GM13976 (cell line): ENCODE results near the gene ST7L.

ENCODE experiments used
- DNase-seq: peaks from one replicate; pipeline ENCODE4 v3.0.0; 2012; ENCODE audit warnings: low spot score
- in situ Hi-C: fragments of 300-500 bp; cut with MboI; formaldehyde crosslinking; loops from one replicate; pipeline ENCODE4 v1.12.0; 2022; ENCODE audit warnings: low sequenced_read_pairs, mixed read lengths, inconsistent platforms; ENCODE audit not compliant: unreplicated experiment
- TF ChIP-seq, protein P1 (sequence below): IDR thresholded peaks from 2 replicates; pipeline ENCODE4 v1.5.1; 2012; ENCODE audit warnings: borderline replicate concordance, mild to moderate bottlenecking; ENCODE audit not compliant: insufficient read depth; ENCODE audit errors: extremely low read depth, missing control alignments, control extremely low read depth

Gene ST7L

DNA sequence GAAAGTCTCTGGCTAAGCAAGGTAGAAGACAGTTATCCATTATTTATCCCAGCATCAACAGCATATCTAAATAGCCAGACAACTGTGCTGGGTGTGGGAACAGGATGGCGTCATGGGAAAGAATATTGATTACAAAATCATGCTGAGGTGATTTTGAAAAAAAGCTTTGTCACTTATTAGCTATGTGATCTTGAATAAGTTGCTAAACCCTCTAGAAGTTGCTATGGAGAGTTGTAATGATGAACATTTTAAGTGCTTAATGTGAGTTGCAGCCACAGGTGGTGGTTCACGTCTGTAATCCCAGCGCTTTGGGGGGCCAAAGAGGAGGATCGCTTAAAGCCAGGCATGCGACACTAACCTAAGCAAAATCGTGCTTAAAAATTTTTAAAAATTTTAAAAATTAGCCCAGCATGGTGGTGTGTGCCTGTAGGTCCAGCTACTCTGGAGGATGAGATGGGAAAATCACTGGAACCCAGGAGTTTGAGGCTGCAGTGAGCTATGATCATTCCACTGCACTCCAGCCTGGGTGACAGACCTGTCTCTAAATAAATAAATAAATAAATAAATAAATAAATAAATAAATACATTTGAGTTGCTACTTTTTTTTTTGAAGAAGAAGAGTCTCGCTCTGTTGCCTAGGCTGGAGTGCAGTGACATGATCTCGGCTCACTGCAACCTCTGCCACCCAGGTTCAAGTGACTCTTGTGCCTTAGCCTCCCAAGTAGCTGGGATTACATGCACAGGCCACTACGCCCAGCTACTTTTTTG is 76.6 kb downstream of the ST7L start:
- in situ Hi-C loops: no loop called here
- DNase-seq: no peak
- TF ChIP-seq, protein P1, sequence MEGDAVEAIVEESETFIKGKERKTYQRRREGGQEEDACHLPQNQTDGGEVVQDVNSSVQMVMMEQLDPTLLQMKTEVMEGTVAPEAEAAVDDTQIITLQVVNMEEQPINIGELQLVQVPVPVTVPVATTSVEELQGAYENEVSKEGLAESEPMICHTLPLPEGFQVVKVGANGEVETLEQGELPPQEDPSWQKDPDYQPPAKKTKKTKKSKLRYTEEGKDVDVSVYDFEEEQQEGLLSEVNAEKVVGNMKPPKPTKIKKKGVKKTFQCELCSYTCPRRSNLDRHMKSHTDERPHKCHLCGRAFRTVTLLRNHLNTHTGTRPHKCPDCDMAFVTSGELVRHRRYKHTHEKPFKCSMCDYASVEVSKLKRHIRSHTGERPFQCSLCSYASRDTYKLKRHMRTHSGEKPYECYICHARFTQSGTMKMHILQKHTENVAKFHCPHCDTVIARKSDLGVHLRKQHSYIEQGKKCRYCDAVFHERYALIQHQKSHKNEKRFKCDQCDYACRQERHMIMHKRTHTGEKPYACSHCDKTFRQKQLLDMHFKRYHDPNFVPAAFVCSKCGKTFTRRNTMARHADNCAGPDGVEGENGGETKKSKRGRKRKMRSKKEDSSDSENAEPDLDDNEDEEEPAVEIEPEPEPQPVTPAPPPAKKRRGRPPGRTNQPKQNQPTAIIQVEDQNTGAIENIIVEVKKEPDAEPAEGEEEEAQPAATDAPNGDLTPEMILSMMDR: no peak

DNA sequence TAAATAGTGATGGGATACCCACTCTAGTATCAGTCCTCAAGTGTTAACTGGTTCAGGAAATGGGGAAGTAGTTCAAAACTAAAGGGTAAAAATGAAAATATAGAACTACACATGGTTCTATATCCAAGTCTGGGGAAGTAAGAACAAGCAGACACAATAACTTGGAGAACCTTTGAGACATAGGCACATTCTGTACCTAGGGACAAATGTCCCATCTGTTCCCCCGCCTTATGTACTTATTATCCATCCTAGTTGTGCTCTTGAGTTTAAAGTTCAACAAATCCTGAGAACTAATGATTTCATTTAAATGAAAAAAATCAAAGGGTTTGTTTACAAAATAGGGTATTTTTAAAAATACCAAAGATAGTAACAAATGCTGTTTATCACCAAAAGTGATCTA is 77.6 kb downstream of the ST7L start:
- in situ Hi-C loops: no loop called here
- DNase-seq: no peak
- TF ChIP-seq, protein P1: no peak

DNA sequence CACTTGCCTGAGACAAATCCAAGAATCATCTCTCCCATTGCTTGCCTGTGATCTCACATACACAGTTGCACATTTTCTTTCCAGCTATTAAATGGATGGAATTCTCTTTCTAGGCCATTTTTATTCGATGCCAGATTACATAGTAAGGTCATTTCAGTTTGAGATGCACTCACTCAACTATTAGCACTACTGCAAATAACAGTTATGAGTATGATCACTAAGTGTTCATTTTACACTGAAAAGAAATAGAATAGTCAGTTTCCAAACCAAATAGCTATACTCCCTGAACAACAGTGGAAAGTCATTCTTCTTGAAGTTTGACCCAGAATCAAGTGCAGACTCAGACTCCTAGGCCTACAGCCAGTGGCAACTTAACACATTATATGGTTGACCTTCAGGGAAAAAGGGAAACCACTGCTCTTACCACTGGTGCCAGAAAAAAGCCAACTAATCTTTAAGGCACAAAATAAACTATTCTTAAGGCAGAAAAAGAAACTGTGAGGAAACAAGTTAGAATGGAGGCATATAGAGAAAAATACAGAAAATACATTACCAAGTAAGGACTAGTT is 78.6 kb downstream of the ST7L start:
- in situ Hi-C loops: no loop called here
- TF ChIP-seq, protein P1: no peak
- no peak for DNase-seq

DNA sequence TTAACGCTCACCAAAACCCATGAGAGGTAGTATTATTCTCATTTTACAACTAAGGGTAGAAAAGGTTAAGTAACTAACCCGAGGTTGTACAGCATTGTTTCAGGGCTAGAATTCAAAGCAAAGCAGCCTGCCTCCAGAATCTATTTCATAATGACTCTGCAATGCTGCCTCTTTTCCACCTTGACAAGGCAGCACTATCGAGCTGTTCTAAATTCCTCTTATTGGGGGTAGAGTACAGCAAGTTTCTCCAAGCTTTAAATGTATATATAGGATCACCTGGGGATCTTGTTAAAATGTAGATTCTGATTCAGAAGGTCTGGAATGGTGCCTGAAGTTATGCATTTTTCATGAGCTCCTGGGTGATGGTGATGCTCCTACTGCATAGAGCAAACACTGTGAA is 80.1 kb downstream of the ST7L start:
- in situ Hi-C loops: no loop called here
- DNase-seq: no peak
- TF ChIP-seq, protein P1: no peak

DNA sequence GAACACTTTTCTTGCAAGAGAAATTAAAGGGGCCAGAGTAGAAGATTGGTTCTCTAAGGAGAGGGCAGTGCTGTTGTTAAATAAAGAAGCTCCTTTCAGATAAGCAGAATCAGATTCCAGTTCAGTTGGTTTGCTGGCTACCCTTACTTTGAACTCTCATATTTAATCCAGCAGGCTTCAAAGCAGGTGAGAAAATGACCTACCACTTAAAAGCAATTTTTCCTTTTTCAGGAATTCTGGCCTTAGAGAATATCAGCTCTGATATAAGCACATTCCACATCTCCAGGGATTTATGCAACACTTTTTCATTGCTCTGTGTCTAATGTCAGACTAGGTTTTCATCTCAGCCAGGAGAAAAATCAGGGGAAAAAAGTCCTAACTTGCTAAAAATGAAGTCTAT is 81.5 kb downstream of the ST7L start:
- TF ChIP-seq, protein P1: no peak
- in situ Hi-C loops: no loop called here
- DNase-seq: no peak

DNA sequence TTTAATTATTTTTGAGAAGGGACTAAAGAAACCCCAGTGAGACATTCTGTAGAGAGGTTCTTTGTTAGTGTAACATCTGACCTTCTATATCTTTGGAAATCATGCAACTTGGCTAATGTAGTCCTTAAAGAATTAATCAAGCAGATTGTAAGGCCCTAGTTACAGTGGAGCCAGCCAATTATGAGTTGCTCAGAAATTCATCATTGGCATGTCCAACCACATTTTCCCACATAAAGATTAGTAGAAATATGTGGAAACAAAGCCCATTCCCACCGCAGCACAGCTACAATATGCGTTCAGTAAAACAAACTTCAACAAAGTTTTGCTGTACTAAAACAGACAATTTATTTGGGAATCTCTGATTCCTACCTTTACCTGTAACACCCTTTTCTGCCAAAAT is 82.4 kb downstream of the ST7L start:
- TF ChIP-seq, protein P1: no peak
- DNase-seq: no peak
- in situ Hi-C loops: no loop called here

DNA sequence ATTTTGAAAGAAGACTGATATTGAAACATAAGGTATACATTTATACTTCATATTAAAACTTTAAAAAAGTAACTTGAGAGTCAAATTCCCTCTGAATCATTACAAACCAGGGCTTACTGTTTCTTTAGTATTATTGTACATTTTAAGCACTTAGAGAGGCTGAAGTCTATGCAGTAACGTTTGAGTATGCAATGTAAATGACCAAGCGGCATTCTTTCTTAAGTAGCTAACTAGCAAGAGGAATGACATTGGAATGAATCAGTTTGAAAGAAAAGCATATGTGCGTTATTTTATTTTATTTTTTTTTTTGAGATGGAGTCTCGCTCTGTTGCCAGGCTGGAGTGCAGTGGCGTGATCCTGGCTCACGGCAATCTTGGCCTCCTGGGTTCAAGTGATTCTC is 85.9 kb downstream of the ST7L start:
- in situ Hi-C loops: no loop called here
- no peak for DNase-seq
- TF ChIP-seq, protein P1: no peak
